Measurements from ENCODE around the gene EXOSC5.
A peak's percentile ranks its signal among the peaks of the same experiment; 100 is the strongest.

DNA sequence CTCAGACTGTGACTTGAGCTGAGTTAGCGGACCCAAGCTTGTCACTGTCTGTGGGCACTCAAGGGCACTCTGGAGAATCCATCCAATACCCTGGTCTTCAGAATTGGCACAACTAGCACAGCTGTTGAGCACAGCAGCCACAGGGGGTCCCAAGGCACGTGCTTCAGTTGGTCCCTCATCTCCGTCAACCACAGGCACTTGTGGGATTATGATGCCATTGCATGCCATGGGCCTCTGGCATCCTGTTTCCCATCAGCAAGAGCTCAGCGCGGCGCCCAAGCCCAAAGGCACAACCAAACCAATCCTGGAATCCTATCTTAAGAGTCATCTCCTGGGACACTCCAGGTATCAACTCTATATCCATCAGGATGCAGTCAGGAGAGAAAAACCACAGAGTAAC lies 33.8 kb upstream of the EXOSC5 start:
- no peak for TF ChIP-seq POLR2A (IDR thresholded peaks at IDR 0.05; ENCODE audit: low read depth, low read length)
- TF ChIP-seq POLR2AphosphoS5 (IDR thresholded peaks at IDR 0.05; ENCODE audit: low read depth, low read length), result 0 out of 2 replicates have a peak, but pooled peaks have one; percentile 1
- no peak for TF ChIP-seq TAF1 (IDR thresholded peaks at IDR 0.05; ENCODE audit: low read depth, low read length)
- no peak for TF ChIP-seq POU2F2 (IDR thresholded peaks at IDR 0.05; ENCODE audit: low read depth, low read length)
- TF ChIP-seq SPI1 (IDR thresholded peaks at IDR 0.05; ENCODE audit: low read depth, low read length), result no peak

All from GM12891 (cell line).